HG02885 (cell line): ENCODE measurements around the gene RAI1.
"Not testable (repeated sequence)": the region's sequence is repeated elsewhere in the genome, so short reads cannot be mapped to it uniquely, and the experiment has no call there.

Source experiments
- ATAC-seq: cut with Tn5 transposase; IDR thresholded peaks from one replicate; pipeline ENCODE4 v1.9.1; 2021; ENCODE audit warnings: mild to moderate bottlenecking; ENCODE audit not compliant: unreplicated experiment, poor library complexity

The RAI1 gene

GRCh38 chr17:17793378-17794214, 112.3 kb downstream of the RAI1 start:
- ATAC-seq = no peak

- ATAC-seq = no peak
Measured at GRCh38 chr17:17794382-17794781, 113.1 kb downstream of the RAI1 start.

GRCh38 chr17:17795296-17795695, 114.0 kb downstream of the RAI1 start:
- no peak for ATAC-seq

- ATAC-seq = no peak
Measured at GRCh38 chr17:17795946-17796786, 114.9 kb downstream of the RAI1 start.

- no peak for ATAC-seq
Measured at GRCh38 chr17:17796787-17797061, 115.5 kb downstream of the RAI1 start.

- ATAC-seq = no peak
Measured at GRCh38 chr17:17797119-17797809, 116.0 kb downstream of the RAI1 start.

GRCh38 chr17:17798010-17798556, 116.8 kb downstream of the RAI1 start:
- ATAC-seq = no peak

- no peak for ATAC-seq
Measured at GRCh38 chr17:17798573-17799255, 117.5 kb downstream of the RAI1 start.

GRCh38 chr17:17800504-17801021, 119.3 kb downstream of the RAI1 start:
- ATAC-seq = no peak

- ATAC-seq = no peak
Measured at GRCh38 chr17:17801800-17802481, 120.7 kb downstream of the RAI1 start.

- no peak for ATAC-seq
Measured at GRCh38 chr17:17804007-17804406, 122.7 kb downstream of the RAI1 start.

GRCh38 chr17:17805575-17805974, 124.3 kb downstream of the RAI1 start:
- no peak for ATAC-seq

GRCh38 chr17:17806035-17806434, 124.8 kb downstream of the RAI1 start:
- ATAC-seq = no peak

GRCh38 chr17:17806611-17807274, 125.5 kb downstream of the RAI1 start:
- ATAC-seq = no peak

- ATAC-seq = no peak
Measured at GRCh38 chr17:17807440-17807839, 126.2 kb downstream of the RAI1 start.

GRCh38 chr17:17808200-17808599, 126.9 kb downstream of the RAI1 start:
- not testable (repeated sequence) for ATAC-seq

GRCh38 chr17:17808706-17809432, 127.6 kb downstream of the RAI1 start:
- peak; percentile 80 for ATAC-seq

- no peak for ATAC-seq
Measured at GRCh38 chr17:17809531-17810083, 128.3 kb downstream of the RAI1 start.
